ENCODE data around the gene MAGEL2.

Gene MAGEL2

DNA sequence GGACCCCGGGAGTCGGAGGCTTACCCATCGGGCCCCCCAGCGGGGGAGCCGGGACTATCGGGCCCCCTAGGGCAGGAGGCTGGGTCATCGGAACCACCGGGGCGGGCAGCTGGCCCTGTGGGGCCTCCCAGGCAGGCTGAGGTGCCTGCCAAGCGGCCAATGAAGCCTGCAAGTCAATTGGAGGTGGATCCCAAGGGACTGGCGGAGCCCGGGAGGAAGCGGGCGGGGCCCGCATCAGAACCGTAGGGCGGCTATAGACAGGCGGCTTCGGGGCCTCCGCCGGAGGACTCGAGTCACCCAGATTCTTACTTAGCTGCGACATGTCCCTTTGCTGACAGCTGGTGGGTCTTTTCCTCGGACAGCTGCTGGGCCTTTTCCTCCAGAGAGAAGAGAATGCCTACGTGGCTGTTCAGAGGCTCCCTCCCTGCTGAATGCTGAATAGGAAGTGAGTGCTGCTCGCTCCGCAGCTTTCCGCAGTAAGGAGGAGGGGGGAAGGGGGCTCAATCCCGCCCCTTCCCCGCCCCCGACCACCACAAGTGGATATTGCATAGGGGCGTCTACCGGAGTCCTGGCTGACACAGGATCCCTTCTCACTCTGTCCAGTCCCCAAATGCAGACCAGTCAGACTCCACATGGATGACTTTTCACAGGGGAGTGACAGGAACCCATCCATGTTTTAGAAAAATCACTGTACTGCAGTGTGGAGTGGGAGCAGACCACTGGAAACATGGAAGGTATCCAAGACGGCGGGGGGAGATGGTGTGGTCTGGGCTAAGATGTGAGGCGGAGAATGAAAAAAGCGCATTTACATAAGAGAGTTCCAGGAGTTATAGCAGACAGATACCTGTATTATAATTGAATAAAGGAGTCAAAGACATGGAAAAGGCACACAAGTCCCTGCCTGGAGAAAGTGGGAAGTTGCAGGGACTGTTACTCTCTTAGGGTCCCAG lies at the start of gene MAGEL2:
Gene MAGEL2, minus strand, starts transcription at position 447 of the 950 bp plus-strand sequence. Its CDS starts 125 bp downstream, at position 322.
- no peak for DNase-seq (ENCODE audit: low spot score)
- TF ChIP-seq CTCF (IDR thresholded peaks at IDR 0.05; ENCODE audit: extremely low read depth, insufficient read depth, missing control alignments): no peak
- in situ Hi-C loops (cut with MboI; ENCODE audit: low pct_unique_long_range_greater_than_20kb, low sequenced_read_pairs, unreplicated experiment): no loop called here

DNA sequence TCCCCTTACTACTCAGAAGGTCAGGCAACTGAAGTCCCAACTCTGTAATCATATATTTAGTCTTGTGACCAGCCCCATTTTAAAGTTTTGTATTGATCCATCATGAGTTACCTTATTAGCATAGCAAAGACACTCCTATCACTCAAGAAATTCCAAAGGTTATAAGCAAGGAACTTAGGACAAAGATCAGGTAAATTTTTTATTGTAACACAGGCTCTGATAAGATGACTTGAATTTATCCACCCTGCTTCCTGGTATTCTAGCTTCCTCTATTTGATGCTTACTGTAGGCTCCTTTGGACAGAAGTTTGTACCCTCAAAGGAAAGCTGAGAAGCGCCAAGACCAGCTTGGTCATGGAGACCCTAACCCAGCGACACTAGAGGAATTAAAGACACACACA lies 47.6 kb upstream of the MAGEL2 start:
- TF ChIP-seq CTCF (IDR thresholded peaks at IDR 0.05; ENCODE audit: extremely low read depth, insufficient read depth, missing control alignments): no peak
- in situ Hi-C loops (cut with MboI; ENCODE audit: low pct_unique_long_range_greater_than_20kb, low sequenced_read_pairs, unreplicated experiment): no loop called here
- DNase-seq (ENCODE audit: low spot score): no peak

DNA sequence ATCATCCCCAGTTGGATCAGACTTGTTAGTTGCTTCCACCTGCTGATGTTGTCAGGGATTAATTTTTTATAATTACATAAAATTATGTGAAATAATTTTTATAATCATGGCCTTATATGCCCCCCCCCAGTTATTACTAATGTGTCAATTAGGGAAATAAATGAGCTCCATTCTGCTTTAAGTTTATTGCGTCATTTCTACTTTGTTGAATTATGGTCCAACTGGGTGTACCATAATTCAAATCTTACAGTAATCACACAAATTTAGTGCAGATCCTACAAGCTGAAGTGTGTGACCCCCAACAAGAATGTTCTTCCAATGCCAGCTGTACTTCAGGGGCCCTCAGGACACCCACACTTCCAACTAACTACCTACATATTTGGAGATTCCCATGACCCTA lies 46.9 kb upstream of the MAGEL2 start:
- no peak for DNase-seq (ENCODE audit: low spot score)
- in situ Hi-C loops (cut with MboI; ENCODE audit: low pct_unique_long_range_greater_than_20kb, low sequenced_read_pairs, unreplicated experiment): no loop called here
- no peak for TF ChIP-seq CTCF (IDR thresholded peaks at IDR 0.05; ENCODE audit: extremely low read depth, insufficient read depth, missing control alignments)

DNA sequence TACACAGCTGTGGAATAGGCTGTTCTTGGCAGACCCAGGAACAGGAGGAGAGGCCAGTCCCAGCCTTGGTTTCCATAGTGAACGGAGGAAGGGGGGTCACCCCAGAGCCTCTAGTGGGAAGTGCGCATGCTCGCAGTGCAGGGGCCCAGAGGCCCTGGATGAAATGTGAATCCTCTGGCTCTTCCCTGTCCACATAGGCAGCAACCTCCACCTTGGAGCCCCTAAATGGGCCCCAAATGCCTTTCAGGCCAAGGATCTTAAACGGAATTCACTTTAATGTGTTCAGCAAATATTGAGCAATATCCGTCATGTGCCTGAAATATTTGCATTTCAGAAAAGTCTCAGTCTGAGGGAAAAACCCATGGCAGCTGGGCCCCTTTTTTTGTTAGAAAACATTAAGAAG lies 42.8 kb upstream of the MAGEL2 start:
- DNase-seq (ENCODE audit: low spot score): no peak
- in situ Hi-C loops (cut with MboI; ENCODE audit: low pct_unique_long_range_greater_than_20kb, low sequenced_read_pairs, unreplicated experiment): no loop called here
- no peak for TF ChIP-seq CTCF (IDR thresholded peaks at IDR 0.05; ENCODE audit: extremely low read depth, insufficient read depth, missing control alignments)

DNA sequence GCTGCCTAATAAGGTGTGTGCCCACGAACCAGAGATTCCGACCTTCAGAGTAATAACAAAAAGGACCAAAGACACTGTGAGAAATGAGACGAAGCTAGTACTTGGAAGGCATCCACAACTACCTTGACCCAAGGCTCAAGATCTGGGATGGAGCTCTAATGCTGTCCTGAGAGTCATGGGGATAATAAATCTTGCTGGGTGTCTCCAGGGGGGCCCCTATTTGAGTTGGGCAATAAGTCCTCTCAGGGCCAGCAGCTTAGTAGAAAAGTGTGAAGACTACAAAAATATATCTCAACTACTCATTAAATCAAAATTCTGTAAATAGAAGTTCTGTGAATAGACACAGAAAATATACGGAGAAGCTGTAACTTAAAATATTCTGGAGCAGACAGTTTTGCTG lies 42.3 kb upstream of the MAGEL2 start:
- DNase-seq (ENCODE audit: low spot score): no peak
- no peak for TF ChIP-seq CTCF (IDR thresholded peaks at IDR 0.05; ENCODE audit: extremely low read depth, insufficient read depth, missing control alignments)
- in situ Hi-C loops (cut with MboI; ENCODE audit: low pct_unique_long_range_greater_than_20kb, low sequenced_read_pairs, unreplicated experiment): no loop called here

DNA sequence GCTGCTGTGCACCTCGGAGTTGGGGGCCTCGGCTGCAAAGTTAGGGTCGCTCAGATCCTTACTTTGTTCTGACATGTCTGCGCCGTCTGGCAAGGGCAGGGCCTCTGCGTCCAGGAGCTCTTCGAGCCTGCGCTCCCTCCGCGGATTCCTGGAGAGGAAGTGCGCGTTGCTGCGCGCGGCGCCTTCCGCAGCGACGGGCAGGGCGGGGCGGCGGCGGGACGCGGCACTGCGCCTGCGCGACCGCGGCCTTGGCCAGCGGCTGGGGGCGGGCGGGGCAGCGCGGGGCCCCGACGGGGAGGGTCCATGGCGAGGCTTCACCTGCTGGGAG lies 39.4 kb upstream of the MAGEL2 start, which contains the start of gene NDN:
Gene NDN, minus strand, starts transcription at position 163 of the 328 bp plus-strand sequence. Its CDS starts 88 bp downstream, at position 75.
- no peak for DNase-seq (ENCODE audit: low spot score)
- no peak for TF ChIP-seq CTCF (IDR thresholded peaks at IDR 0.05; ENCODE audit: extremely low read depth, insufficient read depth, missing control alignments)
- in situ Hi-C loops (cut with MboI; ENCODE audit: low pct_unique_long_range_greater_than_20kb, low sequenced_read_pairs, unreplicated experiment): no loop called here
